ENCODE measurements around the gene STARD9. TPM values are rescaled to one million over a fixed set of nuclear protein-coding genes. Genes with fewer than 3 reads are reported as not detected.

The STARD9 gene
- total RNA-seq, 1 donor from 2014 or later, result 7.1 TPM

- H3K9me3 ChIP-seq (ENCODE audit: insufficient read depth, low read depth, low read length), result no peaks in the 10 kb centered on the region
- Mint-ChIP-seq H3K9me3 (ENCODE audit: unreplicated experiment) (no peaks in the 10 kb centered on the region), H3K27me3 (ENCODE audit: low read depth, unreplicated experiment) (no peaks in the 10 kb centered on the region), H3K4me1 (ENCODE audit: low read depth, unreplicated experiment) (no peaks in the 10 kb centered on the region), H3K36me3 (ENCODE audit: low read depth, unreplicated experiment) (peaks cover 2% of the 10 kb centered on the region), H3K27ac (ENCODE audit: unreplicated experiment) (no peak overlapping the region), H3K4me3 (ENCODE audit: unreplicated experiment) (peak overlapping the region; percentile 56)
- H3K4me3 ChIP-seq (ENCODE audit: insufficient read depth, low read depth, low read length), result no peak overlapping the region
- H3K27me3 ChIP-seq (ENCODE audit: insufficient read depth, low read length), result no peaks in the 10 kb centered on the region
- no peaks in the 10 kb centered on the region for H3K36me3 ChIP-seq (ENCODE audit: insufficient read depth, low read length)
- FAIRE-seq (no peak), DNase-seq (ENCODE audit: low read depth) (no peak)
- TF ChIP-seq, protein P1, sequence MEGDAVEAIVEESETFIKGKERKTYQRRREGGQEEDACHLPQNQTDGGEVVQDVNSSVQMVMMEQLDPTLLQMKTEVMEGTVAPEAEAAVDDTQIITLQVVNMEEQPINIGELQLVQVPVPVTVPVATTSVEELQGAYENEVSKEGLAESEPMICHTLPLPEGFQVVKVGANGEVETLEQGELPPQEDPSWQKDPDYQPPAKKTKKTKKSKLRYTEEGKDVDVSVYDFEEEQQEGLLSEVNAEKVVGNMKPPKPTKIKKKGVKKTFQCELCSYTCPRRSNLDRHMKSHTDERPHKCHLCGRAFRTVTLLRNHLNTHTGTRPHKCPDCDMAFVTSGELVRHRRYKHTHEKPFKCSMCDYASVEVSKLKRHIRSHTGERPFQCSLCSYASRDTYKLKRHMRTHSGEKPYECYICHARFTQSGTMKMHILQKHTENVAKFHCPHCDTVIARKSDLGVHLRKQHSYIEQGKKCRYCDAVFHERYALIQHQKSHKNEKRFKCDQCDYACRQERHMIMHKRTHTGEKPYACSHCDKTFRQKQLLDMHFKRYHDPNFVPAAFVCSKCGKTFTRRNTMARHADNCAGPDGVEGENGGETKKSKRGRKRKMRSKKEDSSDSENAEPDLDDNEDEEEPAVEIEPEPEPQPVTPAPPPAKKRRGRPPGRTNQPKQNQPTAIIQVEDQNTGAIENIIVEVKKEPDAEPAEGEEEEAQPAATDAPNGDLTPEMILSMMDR (IDR thresholded peaks at IDR 0.05; ENCODE audit: insufficient read depth, low read depth, low read length), result no peak
- no peak for TF ChIP-seq EZH2 (IDR thresholded peaks at IDR 0.05; ENCODE audit: insufficient read depth, low read length)
- H3K4me1 ChIP-seq (ENCODE audit: insufficient read depth, low read length), result no peaks in the 10 kb centered on the region
- H3K27ac ChIP-seq (ENCODE audit: low read depth, low read length), result no peak overlapping the region
- H4K20me1 ChIP-seq (ENCODE audit: insufficient read depth, low read length), result no peaks in the 10 kb centered on the region
- no peak overlapping the region for H2AFZ ChIP-seq (ENCODE audit: low read depth, low read length)
- H3K4me2 ChIP-seq (ENCODE audit: low read length), result no peak overlapping the region
- H3K9ac ChIP-seq (ENCODE audit: low read length), result no peak overlapping the region
- no peaks in the 10 kb centered on the region for H3K79me2 ChIP-seq (ENCODE audit: insufficient read depth, low read length)
These were observed 44.4 kb downstream of the STARD9 start for GRCh38 chr15:42619656-42620371.

- no peaks in the 10 kb centered on the region for H3K27me3 ChIP-seq (ENCODE audit: insufficient read depth, low read length)
- no peak overlapping the region for H3K4me2 ChIP-seq (ENCODE audit: low read length)
- H3K4me3 ChIP-seq (ENCODE audit: insufficient read depth, low read depth, low read length), result no peak overlapping the region
- FAIRE-seq (no peak), DNase-seq (ENCODE audit: low read depth) (no peak)
- no peaks in the 10 kb centered on the region for H3K9me3 Mint-ChIP-seq (ENCODE audit: unreplicated experiment)
- H3K27ac ChIP-seq (ENCODE audit: low read depth, low read length), result no peak overlapping the region
- no peaks in the 10 kb centered on the region for H3K4me1 Mint-ChIP-seq (ENCODE audit: low read depth, unreplicated experiment)
- H3K36me3 ChIP-seq (ENCODE audit: insufficient read depth, low read length), result no peaks in the 10 kb centered on the region
- H3K4me3 Mint-ChIP-seq (ENCODE audit: unreplicated experiment), result no peak overlapping the region
- H3K36me3 Mint-ChIP-seq (ENCODE audit: low read depth, unreplicated experiment), result peaks cover 2% of the 10 kb centered on the region
- no peak overlapping the region for H2AFZ ChIP-seq (ENCODE audit: low read depth, low read length)
- H3K27ac Mint-ChIP-seq (ENCODE audit: unreplicated experiment), result no peak overlapping the region
- no peaks in the 10 kb centered on the region for H3K79me2 ChIP-seq (ENCODE audit: insufficient read depth, low read length)
- TF ChIP-seq EZH2 (IDR thresholded peaks at IDR 0.05; ENCODE audit: insufficient read depth, low read length), result no peak
- H3K9me3 ChIP-seq (ENCODE audit: insufficient read depth, low read depth, low read length), result no peaks in the 10 kb centered on the region
- no peaks in the 10 kb centered on the region for H3K4me1 ChIP-seq (ENCODE audit: insufficient read depth, low read length)
- no peaks in the 10 kb centered on the region for H3K27me3 Mint-ChIP-seq (ENCODE audit: low read depth, unreplicated experiment)
- H3K9ac ChIP-seq (ENCODE audit: low read length), result no peak overlapping the region
- H4K20me1 ChIP-seq (ENCODE audit: insufficient read depth, low read length), result no peaks in the 10 kb centered on the region
These were observed 46.0 kb downstream of the STARD9 start for GRCh38 chr15:42621386-42621785.

GRCh38 chr15:42621996-42622925 is 46.9 kb downstream of the STARD9 start:
- H3K9me3 Mint-ChIP-seq (ENCODE audit: unreplicated experiment), result no peaks in the 10 kb centered on the region
- Histone ChIP-seq H3K27me3 (ENCODE audit: insufficient read depth, low read length) (no peaks in the 10 kb centered on the region), H3K4me2 (ENCODE audit: low read length) (no peak overlapping the region), H3K9me3 (ENCODE audit: insufficient read depth, low read depth, low read length) (no peaks in the 10 kb centered on the region), H3K4me3 (ENCODE audit: insufficient read depth, low read depth, low read length) (no peak overlapping the region), H3K4me1 (ENCODE audit: insufficient read depth, low read length) (no peaks in the 10 kb centered on the region), H4K20me1 (ENCODE audit: insufficient read depth, low read length) (no peaks in the 10 kb centered on the region), H3K36me3 (ENCODE audit: insufficient read depth, low read length) (no peaks in the 10 kb centered on the region), H3K27ac (ENCODE audit: low read depth, low read length) (no peak overlapping the region), H3K9ac (ENCODE audit: low read length) (no peak overlapping the region), H3K79me2 (ENCODE audit: insufficient read depth, low read length) (no peaks in the 10 kb centered on the region), H2AFZ (ENCODE audit: low read depth, low read length) (no peak overlapping the region)
- no peak overlapping the region for H3K27ac Mint-ChIP-seq (ENCODE audit: unreplicated experiment)
- no peaks in the 10 kb centered on the region for H3K4me1 Mint-ChIP-seq (ENCODE audit: low read depth, unreplicated experiment)
- no peak overlapping the region for H3K4me3 Mint-ChIP-seq (ENCODE audit: unreplicated experiment)
- TF ChIP-seq, protein P1 (IDR thresholded peaks at IDR 0.05; ENCODE audit: insufficient read depth, low read depth, low read length), result no peak
- TF ChIP-seq EZH2 (IDR thresholded peaks at IDR 0.05; ENCODE audit: insufficient read depth, low read length), result no peak
- H3K36me3 Mint-ChIP-seq (ENCODE audit: low read depth, unreplicated experiment), result peaks cover 2% of the 10 kb centered on the region
- FAIRE-seq, result no peak
- no peak for DNase-seq (ENCODE audit: low read depth)
- H3K27me3 Mint-ChIP-seq (ENCODE audit: low read depth, unreplicated experiment), result no peaks in the 10 kb centered on the region
